Activated CD8-positive, alpha-beta memory T cell treated with anti-CD3 and anti-CD28 coated beads for 48 hours (primary cell): ENCODE data around the gene MAPK8IP3.

Experiments
- DNase-seq, 3 experiments: peaks; one replicate each; pipeline ENCODE4 v3.0.0-alpha.2; 2020; ENCODE audit warnings: low read depth in 2 of 3, low spot score in 2 of 3

The MAPK8IP3 gene

DNA sequence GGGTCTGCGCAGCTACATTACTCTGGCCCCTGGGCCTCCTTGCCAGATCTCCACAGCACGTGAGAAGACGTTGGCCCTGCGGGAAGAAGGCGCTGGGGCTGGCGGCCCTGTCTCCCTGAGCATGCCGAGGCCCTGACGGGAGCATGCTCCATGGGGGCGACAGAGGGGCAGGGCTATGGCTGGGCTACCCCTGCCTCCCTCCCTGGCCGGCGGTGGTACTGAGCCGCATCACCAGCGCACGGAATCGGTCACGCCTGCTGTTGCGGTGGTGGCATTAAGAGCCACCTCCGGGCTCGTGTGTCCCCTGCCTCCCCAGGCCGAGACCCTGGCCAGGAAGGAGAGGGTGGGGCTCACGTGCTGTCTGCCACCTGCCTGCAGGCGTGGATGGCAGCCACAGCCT lies 28.1 kb downstream of the MAPK8IP3 start:
- DNase-seq = no peak

GRCh38 chr16:1734816-1735215 lies 28.8 kb downstream of the MAPK8IP3 start:
- no peak for DNase-seq

DNA sequence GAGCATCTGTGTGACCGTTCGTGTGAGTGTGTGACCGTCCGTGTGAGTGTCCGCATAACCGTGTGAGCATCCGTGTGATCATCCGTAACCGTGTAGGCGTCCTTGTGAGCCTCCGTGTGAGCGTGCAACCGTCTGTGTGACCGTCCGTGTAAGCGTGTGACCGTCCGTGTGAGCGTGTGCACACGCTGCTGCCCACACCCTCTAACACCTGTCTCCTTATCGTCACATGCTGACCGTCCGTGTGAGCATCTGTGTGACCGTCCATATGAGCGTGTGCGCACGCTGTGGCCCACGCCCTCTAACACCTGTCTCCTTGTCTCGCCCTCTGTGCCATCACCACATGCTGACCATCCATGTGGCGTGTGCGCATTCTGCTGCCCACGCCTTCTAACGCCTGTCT lies 34.2 kb downstream of the MAPK8IP3 start:
- no peak for DNase-seq

GRCh38 chr16:1740781-1741490 lies 34.9 kb downstream of the MAPK8IP3 start:
- DNase-seq = no peak

DNA sequence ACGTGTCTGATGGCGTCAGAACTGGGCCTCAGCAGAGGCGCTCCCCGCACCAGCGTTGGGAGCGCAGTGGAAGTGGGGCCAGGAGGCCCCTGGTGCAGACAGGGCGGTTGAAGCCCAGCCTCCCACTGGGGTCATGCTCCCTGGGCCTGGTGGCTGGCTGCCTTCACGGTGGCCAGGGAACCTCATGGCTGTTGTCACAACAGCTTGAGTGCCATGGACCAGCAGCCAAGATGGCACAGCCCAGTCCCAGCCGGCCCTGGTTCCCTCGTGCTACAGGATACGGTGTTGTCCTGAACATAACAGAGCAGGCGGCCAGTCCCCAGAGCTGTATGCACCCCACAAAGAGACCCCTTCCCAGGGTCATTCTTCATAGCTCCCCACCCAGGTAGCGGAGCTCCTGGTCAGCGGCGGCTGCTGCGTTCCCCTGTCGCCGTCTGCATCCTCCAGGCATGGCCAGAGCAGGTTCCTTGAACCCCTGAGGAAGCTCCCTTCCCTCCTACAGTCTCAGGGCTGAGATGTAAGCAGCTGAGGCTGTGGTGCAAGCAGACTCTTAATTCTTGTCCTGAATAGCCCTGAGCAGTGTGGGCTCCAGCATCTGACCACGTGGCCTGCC lies 35.7 kb downstream of the MAPK8IP3 start:
- no peak for DNase-seq

DNA sequence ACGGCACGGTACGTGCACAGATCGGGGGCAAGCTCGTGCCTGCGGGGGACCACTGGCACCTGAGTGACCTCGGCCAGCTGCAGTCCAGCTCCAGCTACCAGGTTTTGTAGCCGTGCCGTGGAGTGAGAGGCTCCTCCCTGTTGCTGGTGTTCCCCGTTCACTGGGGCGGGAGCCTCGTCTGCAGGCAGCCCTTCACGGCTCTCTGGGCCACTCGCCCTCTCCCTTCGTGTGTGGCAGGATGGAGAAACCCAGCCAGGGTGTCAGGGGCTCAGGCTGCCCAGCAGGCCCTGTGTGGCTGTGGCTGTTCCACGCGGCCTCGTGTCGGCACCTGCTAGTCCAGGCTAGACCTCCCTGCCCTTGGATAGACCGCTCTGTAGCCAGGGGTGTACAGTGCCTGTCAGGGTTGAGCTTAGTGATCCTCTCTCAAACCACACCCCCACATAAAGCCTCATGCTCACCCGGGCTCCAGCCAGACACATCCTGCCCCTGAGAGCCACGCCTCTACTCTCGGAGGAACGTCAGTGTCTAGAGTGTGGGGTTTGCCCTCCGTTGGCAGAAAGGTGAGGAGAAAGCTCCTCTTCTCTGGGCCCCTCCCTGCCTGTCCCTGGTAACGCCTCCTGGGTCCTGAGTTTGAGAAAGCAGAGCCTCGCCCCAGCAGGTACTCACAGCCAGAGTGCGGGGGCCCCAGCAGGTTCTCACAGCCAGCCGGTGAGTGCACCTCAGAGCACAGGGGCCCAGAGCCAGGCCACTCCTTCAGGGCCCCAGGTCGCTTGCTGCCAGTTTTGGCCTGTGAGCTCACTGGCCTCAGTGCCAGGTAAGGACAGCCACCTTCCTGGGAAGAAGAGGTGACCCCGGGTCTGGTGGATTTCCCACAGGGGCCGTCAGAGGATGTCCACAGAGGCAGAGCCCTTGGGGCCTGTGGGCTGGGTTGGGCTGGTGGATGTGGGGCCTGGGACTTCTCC lies 37.7 kb downstream of the MAPK8IP3 start:
- DNase-seq = no peak

DNA sequence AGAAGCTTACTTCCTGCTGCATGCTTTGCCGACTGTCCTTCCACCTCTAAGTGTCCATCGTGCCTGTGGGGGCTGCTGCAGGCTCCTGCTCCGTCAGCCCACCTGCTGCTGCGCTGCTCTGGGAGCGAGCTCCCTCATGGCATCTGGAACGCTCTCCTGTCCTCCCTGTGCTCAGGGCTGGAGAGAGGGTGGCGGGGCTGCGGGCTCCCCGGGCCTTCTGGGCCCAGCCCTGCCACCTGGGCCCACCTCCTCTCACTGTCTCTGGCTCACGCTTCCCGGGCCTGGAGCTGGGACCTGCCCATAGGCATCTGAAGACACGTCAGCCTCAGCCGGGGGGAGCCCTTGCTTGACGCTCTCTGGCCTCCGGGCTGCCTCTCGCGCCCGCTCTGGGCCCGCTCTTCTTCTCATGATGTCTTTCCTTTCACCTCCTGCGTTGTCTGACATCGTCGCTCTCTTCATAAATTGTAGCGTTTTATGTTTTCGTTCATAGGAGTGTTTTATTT lies 38.4 kb downstream of the MAPK8IP3 start:
- DNase-seq = no peak

- no peak for DNase-seq
Observed at GRCh38 chr16:1745181-1745899, 39.3 kb downstream of the MAPK8IP3 start.

DNA sequence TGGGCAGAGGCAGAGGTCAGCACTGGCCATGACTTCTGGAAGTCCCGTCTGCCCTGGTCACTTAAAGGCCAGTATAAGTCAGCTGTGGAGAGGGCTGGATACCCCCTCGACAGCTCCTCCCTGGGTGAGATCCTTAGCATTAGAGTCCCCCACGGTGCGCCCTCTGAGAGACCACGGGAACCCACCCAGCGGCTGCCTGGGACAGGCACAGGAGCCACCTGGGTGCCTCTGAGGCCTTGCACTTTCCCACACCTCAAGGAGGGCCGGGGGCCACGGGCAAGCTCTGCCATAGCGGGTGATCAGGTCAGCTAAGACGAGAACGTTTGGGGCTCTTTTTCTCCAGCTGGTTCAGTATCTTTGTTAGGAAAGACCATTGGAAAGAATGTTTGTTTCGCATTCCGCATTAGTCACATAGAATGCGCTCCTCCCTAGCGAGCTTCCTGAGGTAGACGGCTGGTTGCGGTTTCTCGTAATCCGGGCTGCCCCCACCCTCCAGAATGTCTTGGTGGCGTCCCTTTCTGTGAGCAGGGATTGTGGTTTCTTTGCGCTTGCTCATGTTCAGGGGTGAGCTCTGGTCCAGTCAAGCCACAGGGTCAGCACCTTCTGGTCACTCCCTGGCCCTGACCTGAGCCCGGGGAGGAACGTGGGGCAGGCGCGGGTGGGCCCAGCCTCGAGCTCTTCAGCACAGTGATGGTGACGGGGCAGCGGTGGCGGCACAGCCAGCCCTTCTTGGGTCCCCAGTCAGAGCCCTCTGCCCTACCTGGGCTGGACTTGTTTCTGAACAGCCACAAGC lies 40.1 kb downstream of the MAPK8IP3 start:
- DNase-seq = no peak

- no peak for DNase-seq
Observed at GRCh38 chr16:1746693-1747195, 40.7 kb downstream of the MAPK8IP3 start.

GRCh38 chr16:1747934-1748333 lies 41.9 kb downstream of the MAPK8IP3 start:
- no peak for DNase-seq

- DNase-seq = no peak
Observed at GRCh38 chr16:1749152-1750117, 43.4 kb downstream of the MAPK8IP3 start.

DNA sequence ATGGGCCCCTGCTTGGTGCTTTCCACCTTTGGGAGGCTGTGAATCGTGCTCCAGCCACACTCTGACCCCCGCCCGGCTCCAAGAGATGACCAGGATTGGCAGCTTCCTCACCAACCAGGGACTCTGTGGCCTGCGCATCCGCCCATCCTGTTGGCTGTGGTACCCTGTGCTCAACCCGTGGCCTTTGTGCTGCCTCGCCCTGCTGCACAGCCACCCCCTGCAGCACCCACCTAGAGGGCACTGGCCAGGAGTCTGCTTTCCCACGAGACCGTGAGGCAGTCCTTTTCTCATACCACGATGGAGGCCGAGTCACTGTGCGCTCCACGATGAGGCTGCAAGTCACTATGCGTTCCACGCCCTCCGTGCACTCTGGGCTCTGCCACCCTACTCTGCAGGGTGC lies 46.0 kb downstream of the MAPK8IP3 start:
- no peak for DNase-seq

DNA sequence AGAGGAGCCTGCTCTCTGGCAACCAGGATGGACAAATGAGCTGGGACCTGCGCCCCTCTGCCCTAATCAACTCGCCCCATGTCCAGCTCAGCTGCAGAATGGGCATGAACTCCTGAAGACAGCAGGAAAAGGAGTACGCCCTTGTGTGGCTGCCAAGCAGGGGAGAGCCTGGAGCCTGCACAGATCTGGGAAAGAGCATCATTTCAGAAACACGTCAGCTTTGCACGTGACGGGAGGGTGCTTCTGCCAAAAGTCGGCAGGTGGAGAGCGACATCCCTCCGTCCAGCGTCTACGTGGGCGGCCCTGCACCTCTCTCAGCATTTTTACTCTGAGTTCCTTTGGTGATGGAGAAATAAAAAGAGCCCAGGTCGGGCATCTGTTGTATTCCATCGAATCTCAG lies 46.9 kb downstream of the MAPK8IP3 start:
- DNase-seq = no peak

DNA sequence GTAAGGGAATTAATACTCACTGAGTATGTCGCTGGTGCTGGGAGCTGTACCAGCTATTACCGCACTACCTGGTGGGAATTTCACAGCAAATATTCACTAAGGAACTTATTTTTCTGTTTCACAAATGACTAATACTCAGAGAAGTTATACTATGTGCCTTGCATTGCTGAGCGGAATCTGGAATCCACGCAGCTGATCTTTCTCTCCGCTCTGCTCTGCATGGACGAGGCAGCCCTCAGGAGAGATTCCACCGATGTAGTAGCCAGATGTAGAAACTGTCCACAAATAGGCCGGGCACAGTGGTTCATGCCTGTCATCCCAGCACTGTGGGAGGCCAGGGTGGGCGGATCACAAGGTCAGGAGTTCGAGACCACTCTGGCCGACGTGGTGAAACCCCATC lies 48.2 kb downstream of the MAPK8IP3 start:
- no peak for DNase-seq

DNA sequence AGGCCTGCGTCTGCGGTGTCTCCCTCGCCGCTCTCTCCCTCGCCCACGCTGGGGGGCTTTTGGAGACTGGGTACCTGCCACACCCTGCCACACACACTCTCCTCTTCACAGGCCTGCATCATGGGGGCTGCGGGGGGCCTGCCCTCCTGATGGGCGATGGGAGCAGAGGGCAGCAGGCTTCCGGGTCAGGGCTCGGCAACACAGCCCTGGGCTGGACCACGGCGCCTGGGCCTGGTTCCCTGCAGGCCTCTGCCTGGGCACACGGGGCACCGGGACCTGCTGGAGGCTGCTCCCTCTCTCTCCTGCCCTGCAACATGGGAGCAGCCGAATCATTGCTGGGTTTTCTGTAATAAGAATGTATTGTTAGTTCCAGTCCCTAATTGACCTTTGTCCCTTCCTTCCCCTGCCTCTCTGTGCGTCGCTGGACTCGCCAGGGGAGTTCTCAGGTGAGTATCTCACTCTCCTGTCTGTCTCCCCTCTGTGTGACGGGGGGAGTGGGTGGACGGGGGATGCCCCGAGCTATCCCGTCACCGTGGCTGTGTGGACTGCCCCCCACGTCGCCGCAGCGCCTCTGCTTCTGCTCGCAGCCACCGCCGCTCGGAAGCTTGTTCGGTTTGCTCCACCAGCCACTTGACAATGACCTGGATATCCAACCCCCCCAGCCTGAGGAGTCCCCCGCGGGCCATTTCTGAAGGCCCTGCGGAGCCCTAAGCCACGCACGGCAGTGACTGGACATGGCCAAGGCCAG lies 51.9 kb downstream of the MAPK8IP3 start:
- DNase-seq = no peak

- DNase-seq = no peak
Observed at GRCh38 chr16:1758923-1759322, 52.9 kb downstream of the MAPK8IP3 start.

GRCh38 chr16:1759511-1759910 lies 53.5 kb downstream of the MAPK8IP3 start:
- DNase-seq = no peak
